Measurements from ENCODE around the gene ADAMTSL1. TPM values are rescaled to one million over a fixed set of nuclear protein-coding genes. Genes with fewer than 3 reads are reported as not detected.

The ADAMTSL1 gene
- total and polyA plus RNA-seq, 2 of the 8 experiments (the other 6 are each of a cell fraction or from before 2014, with no cell fraction given): 0.84 to 1.1 TPM

GRCh38 chr9:18824095-18824666 is 350.2 kb downstream of the ADAMTSL1 start:
- FAIRE-seq (peak; percentile 60), DNase-seq (ENCODE audit: low read depth in 1 of 2, low spot score in 2 of 2) (no peak)
- Histone ChIP-seq H3K27me3 (replicated peaks in 1 of 4; ENCODE audit: control insufficient read depth in 3 of 4, extremely low read depth in 1 of 4, insufficient read depth in 3 of 4, low read length in 3 of 4) (no peaks in the 10 kb centered on the region), H3K79me1 (ENCODE audit: low read depth, low read length) (no peaks in the 10 kb centered on the region), H3K14ac (ENCODE audit: insufficient read length) (no peak overlapping the region), H4K8ac (ENCODE audit: extremely low read depth, insufficient read depth, low read length) (no peak overlapping the region), H3K9ac (replicated peaks in 1 of 4; ENCODE audit: extremely low read depth in 1 of 4, low read depth in 3 of 4, low read length in 3 of 4) (no peak overlapping the region), H3K56ac (replicated peaks; ENCODE audit: insufficient read length, low read depth, low read length) (no peak overlapping the region), H3K23me2 (ENCODE audit: low read depth, low read length) (no peaks in the 10 kb centered on the region), H3K4me1 (replicated peaks in 1 of 4; ENCODE audit: control insufficient read depth in 3 of 4, insufficient read depth in 4 of 4, low read length in 3 of 4) (peaks cover 0 to 6% (median 2%) of the 10 kb centered on the region in 4 experiments; a peak in 3 of 7 replicates), H3K4me2 (ENCODE audit: insufficient read depth in 1 of 2, low read depth in 2 of 2, low read length in 2 of 2) (no peak overlapping the region), H3K4ac (replicated peaks; ENCODE audit: insufficient read length, low read depth, low read length) (no peak overlapping the region), H2BK120ac (replicated peaks; ENCODE audit: low read depth, low read length) (no peak overlapping the region), H2BK15ac (ENCODE audit: low read length) (no peak overlapping the region), H3K27ac (ENCODE audit: low read depth, low read length) (no peak overlapping the region), H3K36me3 (ENCODE audit: control insufficient read depth in 2 of 4, insufficient read depth in 4 of 4, low read length in 3 of 4) (no peaks in the 10 kb centered on the region), H4K5ac (ENCODE audit: insufficient read length, low read depth, low read length) (no peak overlapping the region), H3K4me3 (ENCODE audit: extremely low read depth in 1 of 4, insufficient read depth in 2 of 4, low read depth in 3 of 4, low read length in 4 of 4) (no peak overlapping the region), H4K91ac (replicated peaks; ENCODE audit: insufficient read length, low read length) (no peak overlapping the region), H3K23ac (ENCODE audit: insufficient read length) (no peak overlapping the region), H2BK12ac (ENCODE audit: low read depth, low read length) (no peak overlapping the region), H3K18ac (ENCODE audit: extremely low read depth, low read length) (no peak overlapping the region), H2BK20ac (ENCODE audit: low read length) (no peak overlapping the region), H3K9me3 (ENCODE audit: insufficient read depth in 2 of 2, low read depth in 1 of 2, low read length in 1 of 2) (no peaks in the 10 kb centered on the region), H3K79me2 (ENCODE audit: control insufficient read depth in 1 of 2, insufficient read depth in 2 of 2, low read length in 2 of 2) (no peaks in the 10 kb centered on the region), H4K20me1 (replicated peaks in 1 of 2; ENCODE audit: control insufficient read depth in 1 of 2, insufficient read depth in 2 of 2, low read length in 2 of 2) (no peaks in the 10 kb centered on the region), H2BK5ac (ENCODE audit: low read depth, low read length) (no peak overlapping the region), H2AK5ac (ENCODE audit: low read depth, low read length) (no peak overlapping the region), H2AFZ (ENCODE audit: low read length) (no peak overlapping the region)
- CTCF ChIA-PET (ENCODE audit: partially characterized antibody): interaction anchor here (0.5 to 2.8 kb wide), 23 partner anchors 14 to 1148 kb away, joined by 3 to 12 read pairs (median 4); no protein-coding TSS in a partner anchor
- POLR2A ChIA-PET (ENCODE audit: partially characterized antibody): interaction anchor here (0.6 kb wide), 1 partner anchor 514 kb away, joined by 3 read pairs; no protein-coding TSS in a partner anchor
- 85% methylated on average over 4 of the region's 4 CpGs; no CpG with 5 or more reads in 1 of the 2 experiments for WGBS, 2 experiments (ENCODE audit: extremely low coverage in 1 of 2, insufficient coverage in 1 of 2, insufficient read length in 1 of 2, insufficient replicate concordance in 2 of 2, low coverage in 1 of 2, low lambda C conversion rate in 2 of 2, missing lambda C conversion rate in 1 of 2)
- TF ChIP-seq SP1 (IDR thresholded peaks at IDR 0.05; ENCODE audit: low read depth, low read length): no peak
- TF ChIP-seq RNF2 (IDR thresholded peaks at IDR 0.05; ENCODE audit: borderline replicate concordance, low read depth, low read length, missing control alignments, poor library complexity, severe bottlenecking): no peak
- no peak for TF ChIP-seq CBX8 (IDR thresholded peaks at IDR 0.05; ENCODE audit: borderline replicate concordance, low read depth, low read length)
- TF ChIP-seq ASH2L (IDR thresholded peaks at IDR 0.05; ENCODE audit: low read length): no peak
- TF ChIP-seq EZH2 (IDR thresholded peaks at IDR 0.05; ENCODE audit: low read depth, low read length, severe bottlenecking): no peak
- no peak for TF ChIP-seq HDAC2 (IDR thresholded peaks at IDR 0.05; ENCODE audit: borderline replicate concordance in 1 of 2, low read depth in 2 of 2, low read length in 2 of 2)
- no peak for TF ChIP-seq E2F6 (IDR thresholded peaks at IDR 0.05)
- TF ChIP-seq RBBP5 (IDR thresholded peaks at IDR 0.05; ENCODE audit: borderline replicate concordance, low read depth, low read length): no peak
- no peak for TF ChIP-seq SP2 (IDR thresholded peaks at IDR 0.05; ENCODE audit: low read length)
- no peak for TF ChIP-seq RFX5 (IDR thresholded peaks at IDR 0.05; ENCODE audit: borderline replicate concordance, low read depth, low read length)
- peak; percentile 82 to 84 for TF ChIP-seq RAD21 (IDR thresholded peaks at IDR 0.05 in 1 of 2, conservative IDR thresholded peaks at IDR 0.05 in 1 of 2; ENCODE audit: low read depth in 2 of 2, low read length in 2 of 2)

Measured in H1 (cell line).